ENCODE results near the gene NBEA.

- TF ChIP-seq, protein P1, sequence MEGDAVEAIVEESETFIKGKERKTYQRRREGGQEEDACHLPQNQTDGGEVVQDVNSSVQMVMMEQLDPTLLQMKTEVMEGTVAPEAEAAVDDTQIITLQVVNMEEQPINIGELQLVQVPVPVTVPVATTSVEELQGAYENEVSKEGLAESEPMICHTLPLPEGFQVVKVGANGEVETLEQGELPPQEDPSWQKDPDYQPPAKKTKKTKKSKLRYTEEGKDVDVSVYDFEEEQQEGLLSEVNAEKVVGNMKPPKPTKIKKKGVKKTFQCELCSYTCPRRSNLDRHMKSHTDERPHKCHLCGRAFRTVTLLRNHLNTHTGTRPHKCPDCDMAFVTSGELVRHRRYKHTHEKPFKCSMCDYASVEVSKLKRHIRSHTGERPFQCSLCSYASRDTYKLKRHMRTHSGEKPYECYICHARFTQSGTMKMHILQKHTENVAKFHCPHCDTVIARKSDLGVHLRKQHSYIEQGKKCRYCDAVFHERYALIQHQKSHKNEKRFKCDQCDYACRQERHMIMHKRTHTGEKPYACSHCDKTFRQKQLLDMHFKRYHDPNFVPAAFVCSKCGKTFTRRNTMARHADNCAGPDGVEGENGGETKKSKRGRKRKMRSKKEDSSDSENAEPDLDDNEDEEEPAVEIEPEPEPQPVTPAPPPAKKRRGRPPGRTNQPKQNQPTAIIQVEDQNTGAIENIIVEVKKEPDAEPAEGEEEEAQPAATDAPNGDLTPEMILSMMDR (conservative IDR thresholded peaks at IDR 0.05), result peak; percentile 93
- TF ChIP-seq ZFX (IDR thresholded peaks at IDR 0.05), result no peak
These were observed 778.9 kb downstream of the NBEA start for GRCh38 chr13:35720690-35721554.
